CD4-positive, alpha-beta T cell treated with Interleukin-15 for 1 hour (primary cell): ENCODE data around the gene EYA4.

Experiments used
- DNase-seq: peaks from one replicate; pipeline ENCODE4 v3.0.0-alpha.2; 2020

The EYA4 gene

GRCh38 chr6:133242637-133243585 is 1.8 kb downstream of the EYA4 start:
- DNase-seq: no peak

GRCh38 chr6:133243723-133244305 is 2.7 kb downstream of the EYA4 start:
- DNase-seq: no peak

- no peak for DNase-seq
Measured at GRCh38 chr6:133244519-133244918, 3.4 kb downstream of the EYA4 start.

GRCh38 chr6:133245007-133245406 is 3.9 kb downstream of the EYA4 start:
- no peak for DNase-seq

- no peak for DNase-seq
Measured at GRCh38 chr6:133245422-133245903, 4.3 kb downstream of the EYA4 start.

- DNase-seq: no peak
Measured at GRCh38 chr6:133247581-133247980, 6.4 kb downstream of the EYA4 start.

GRCh38 chr6:133248241-133249001 is 7.3 kb downstream of the EYA4 start:
- no peak for DNase-seq

- no peak for DNase-seq
Measured at GRCh38 chr6:133251688-133252087, 10.5 kb downstream of the EYA4 start.

- DNase-seq: no peak
Measured at GRCh38 chr6:133254552-133255228, 13.5 kb downstream of the EYA4 start.

GRCh38 chr6:133257545-133258105 is 16.5 kb downstream of the EYA4 start:
- DNase-seq: no peak

GRCh38 chr6:133259561-133259960 is 18.4 kb downstream of the EYA4 start:
- DNase-seq: no peak

- no peak for DNase-seq
Measured at GRCh38 chr6:133262804-133263203, 21.6 kb downstream of the EYA4 start.

GRCh38 chr6:133265066-133265465 is 23.9 kb downstream of the EYA4 start:
- DNase-seq: no peak

- DNase-seq: no peak
Measured at GRCh38 chr6:133266186-133266585, 25.0 kb downstream of the EYA4 start.

GRCh38 chr6:133268621-133269020 is 27.5 kb downstream of the EYA4 start:
- no peak for DNase-seq

- no peak for DNase-seq
Measured at GRCh38 chr6:133274813-133275212, 33.7 kb downstream of the EYA4 start.

- DNase-seq: no peak
Measured at GRCh38 chr6:133275213-133275612, 34.1 kb downstream of the EYA4 start.

- no peak for DNase-seq
Measured at GRCh38 chr6:133277228-133277899, 36.2 kb downstream of the EYA4 start.

GRCh38 chr6:133277900-133278545 is 36.9 kb downstream of the EYA4 start:
- no peak for DNase-seq

GRCh38 chr6:133286765-133287164 is 45.6 kb downstream of the EYA4 start:
- DNase-seq: no peak

- DNase-seq: no peak
Measured at GRCh38 chr6:133288662-133289061, 47.5 kb downstream of the EYA4 start.
